IPS-15b (cell line): ENCODE measurements around the gene ZNF804A.
"Not testable (repeated sequence)": the region's sequence is repeated elsewhere in the genome, so short reads cannot be mapped to it uniquely, and the experiment has no call there.

Experiments
- H3K27me3 ChIP-seq: one replicate; pipeline ENCODE4 v1.6.1; 2013; ENCODE audit warnings: low read length; ENCODE audit not compliant: control insufficient read depth, insufficient read depth
- H3K36me3 ChIP-seq: one replicate; pipeline ENCODE4 v1.6.1; 2013; ENCODE audit warnings: low read length; ENCODE audit not compliant: control insufficient read depth, insufficient read depth
- H3K4me1 ChIP-seq: one replicate; pipeline ENCODE4 v1.6.1; 2013; ENCODE audit warnings: mild to moderate bottlenecking, low read length; ENCODE audit not compliant: control insufficient read depth, insufficient read depth
- H3K4me3 ChIP-seq: one replicate; pipeline ENCODE4 v1.5.1; 2013; ENCODE audit warnings: low read depth, low read length
- H3K9ac ChIP-seq: one replicate; pipeline ENCODE4 v1.6.1; 2013; ENCODE audit warnings: low read depth, mild to moderate bottlenecking, low read length
- H3K9me3 ChIP-seq: one replicate; pipeline ENCODE4 v1.6.1; 2013; ENCODE audit warnings: mild to moderate bottlenecking, low read length; ENCODE audit not compliant: control insufficient read depth, insufficient read depth

Gene ZNF804A

DNA sequence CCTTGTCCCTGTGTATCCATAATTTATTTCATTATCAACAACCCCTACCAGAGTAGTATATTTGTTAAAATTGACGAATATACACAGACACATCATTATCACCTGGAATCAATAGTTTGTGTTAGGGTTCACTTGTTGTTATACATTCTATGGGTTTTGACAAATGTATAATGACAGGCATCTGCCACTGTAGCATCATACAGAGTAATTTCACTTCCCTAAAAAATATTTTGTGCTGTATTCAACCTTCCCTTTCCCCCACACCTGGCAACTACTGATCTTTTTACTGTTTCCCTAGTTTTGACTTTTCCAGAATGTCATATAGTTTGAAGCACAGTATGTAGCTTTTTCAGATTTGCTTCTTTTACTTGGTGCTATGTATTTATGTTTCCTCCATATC is 132.0 kb downstream of the ZNF804A start:
- Histone ChIP-seq H3K36me3 (no peaks in the 10 kb centered on the region), H3K9ac (no peak overlapping the region), H3K4me1 (peaks cover 3% of the 10 kb centered on the region), H3K27me3 (no peaks in the 10 kb centered on the region), H3K4me3 (no peak overlapping the region), H3K9me3 (no peaks in the 10 kb centered on the region)

DNA sequence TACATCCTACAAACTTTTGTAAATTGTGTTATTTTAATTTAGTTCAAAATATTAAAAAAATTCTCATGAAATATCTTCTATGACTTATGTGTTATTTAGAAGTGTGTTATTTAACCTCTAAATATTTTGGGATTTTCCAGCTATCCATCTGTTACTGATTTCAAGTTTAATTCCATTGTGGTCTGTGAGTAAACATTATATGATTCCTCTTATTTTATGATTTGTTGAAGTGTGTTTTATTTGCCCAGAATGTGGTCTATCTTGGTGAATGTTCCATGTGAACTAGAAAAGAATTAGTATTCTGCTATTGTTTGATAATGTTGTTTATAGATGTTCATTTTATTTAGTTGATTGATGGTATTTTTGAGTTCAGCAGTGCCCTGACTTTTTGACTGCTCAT is 136.0 kb downstream of the ZNF804A start:
- Histone ChIP-seq H3K36me3 (no peaks in the 10 kb centered on the region), H3K4me3 (no peak overlapping the region), H3K4me1 (peaks cover 3% of the 10 kb centered on the region), H3K27me3 (no peaks in the 10 kb centered on the region), H3K9me3 (no peaks in the 10 kb centered on the region), H3K9ac (no peak overlapping the region)

DNA sequence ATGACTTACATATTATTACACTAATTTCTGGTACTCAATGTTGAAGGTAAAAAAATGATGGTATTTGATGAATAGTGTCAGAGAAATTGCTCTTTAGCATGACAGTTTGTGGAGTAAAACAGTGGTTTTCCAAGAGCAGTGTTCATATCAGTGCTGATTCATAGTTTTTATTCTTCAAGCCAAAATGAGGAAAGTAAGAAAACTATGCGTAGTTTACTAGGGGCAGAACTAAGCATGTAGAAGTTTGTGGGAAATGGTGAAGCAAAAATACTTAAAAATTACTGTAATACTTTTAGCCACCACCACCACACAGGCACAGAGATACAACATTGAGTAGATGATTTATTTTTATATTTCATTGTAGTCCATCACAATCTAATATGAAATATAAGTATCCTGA is 137.3 kb downstream of the ZNF804A start:
- H3K4me3 ChIP-seq: no peak overlapping the region
- peaks cover 3% of the 10 kb centered on the region for H3K4me1 ChIP-seq
- H3K9me3 ChIP-seq: no peaks in the 10 kb centered on the region
- H3K9ac ChIP-seq: no peak overlapping the region
- H3K36me3 ChIP-seq: no peaks in the 10 kb centered on the region
- H3K27me3 ChIP-seq: no peaks in the 10 kb centered on the region

DNA sequence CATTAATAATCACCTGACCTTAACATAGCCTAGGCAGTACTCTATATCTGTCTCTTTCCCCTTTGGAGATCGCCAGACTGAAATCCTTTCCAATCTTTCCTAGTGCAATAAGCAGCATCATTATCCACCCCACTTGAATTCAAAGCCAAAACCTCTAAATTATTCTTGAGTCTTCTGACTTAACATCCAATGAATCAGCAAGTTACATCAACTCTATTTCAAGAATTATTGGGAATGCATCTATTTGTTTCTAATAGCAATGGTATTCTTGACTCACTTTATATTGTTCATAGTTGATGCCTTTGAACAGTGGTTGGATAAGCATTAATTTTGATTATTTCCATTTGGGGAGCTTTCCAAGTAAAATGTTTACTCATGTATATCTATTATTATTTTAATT is 144.8 kb downstream of the ZNF804A start:
- Histone ChIP-seq H3K9ac (no peak overlapping the region), H3K4me3 (no peak overlapping the region), H3K4me1 (no peaks in the 10 kb centered on the region), H3K36me3 (no peaks in the 10 kb centered on the region), H3K9me3 (no peaks in the 10 kb centered on the region), H3K27me3 (no peaks in the 10 kb centered on the region)

DNA sequence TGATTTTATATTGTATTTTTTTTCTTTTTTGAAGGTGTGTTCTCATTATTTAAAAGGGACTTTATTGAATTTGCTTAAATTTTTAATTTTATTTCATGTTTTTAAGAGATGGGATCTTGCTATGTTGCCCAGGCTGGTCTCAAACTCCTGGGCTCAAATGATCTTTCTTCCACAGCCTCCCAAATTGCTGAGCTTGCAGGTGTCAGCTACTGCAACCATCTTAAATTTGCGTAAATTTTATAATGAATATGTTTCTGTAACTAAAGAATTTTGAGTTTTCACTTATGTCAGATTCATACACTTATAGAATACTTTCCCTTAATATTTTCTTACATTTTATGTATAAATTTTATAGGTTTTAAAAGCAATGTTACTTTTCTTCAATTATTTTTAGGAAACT is 157.8 kb downstream of the ZNF804A start:
- no peaks in the 10 kb centered on the region for H3K36me3 ChIP-seq
- no peaks in the 10 kb centered on the region for H3K9me3 ChIP-seq
- no peak overlapping the region for H3K9ac ChIP-seq
- H3K27me3 ChIP-seq: no peaks in the 10 kb centered on the region
- H3K4me3 ChIP-seq: no peak overlapping the region
- H3K4me1 ChIP-seq: no peaks in the 10 kb centered on the region

DNA sequence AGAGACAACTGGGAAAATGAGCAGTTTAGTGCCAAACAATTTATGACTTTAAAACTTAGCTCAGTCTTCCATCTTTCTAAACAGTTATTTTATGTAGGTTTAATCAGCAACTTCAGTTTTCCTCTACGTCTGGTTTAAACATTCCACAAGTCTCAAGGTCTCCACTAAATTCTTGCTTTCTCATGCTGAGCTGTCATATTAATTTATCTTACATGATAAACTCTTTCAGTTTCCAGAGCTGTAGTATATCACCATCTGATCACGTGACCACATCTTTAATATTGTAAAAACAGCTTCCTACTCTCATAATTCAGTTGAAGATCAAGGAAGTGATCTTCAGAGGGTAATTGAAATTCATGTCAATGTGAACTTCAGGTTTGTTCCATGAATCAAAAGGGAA is 158.6 kb downstream of the ZNF804A start:
- Histone ChIP-seq H3K4me3 (no peak overlapping the region), H3K4me1 (no peaks in the 10 kb centered on the region), H3K36me3 (no peaks in the 10 kb centered on the region), H3K9me3 (no peaks in the 10 kb centered on the region), H3K27me3 (no peaks in the 10 kb centered on the region), H3K9ac (no peak overlapping the region)

DNA sequence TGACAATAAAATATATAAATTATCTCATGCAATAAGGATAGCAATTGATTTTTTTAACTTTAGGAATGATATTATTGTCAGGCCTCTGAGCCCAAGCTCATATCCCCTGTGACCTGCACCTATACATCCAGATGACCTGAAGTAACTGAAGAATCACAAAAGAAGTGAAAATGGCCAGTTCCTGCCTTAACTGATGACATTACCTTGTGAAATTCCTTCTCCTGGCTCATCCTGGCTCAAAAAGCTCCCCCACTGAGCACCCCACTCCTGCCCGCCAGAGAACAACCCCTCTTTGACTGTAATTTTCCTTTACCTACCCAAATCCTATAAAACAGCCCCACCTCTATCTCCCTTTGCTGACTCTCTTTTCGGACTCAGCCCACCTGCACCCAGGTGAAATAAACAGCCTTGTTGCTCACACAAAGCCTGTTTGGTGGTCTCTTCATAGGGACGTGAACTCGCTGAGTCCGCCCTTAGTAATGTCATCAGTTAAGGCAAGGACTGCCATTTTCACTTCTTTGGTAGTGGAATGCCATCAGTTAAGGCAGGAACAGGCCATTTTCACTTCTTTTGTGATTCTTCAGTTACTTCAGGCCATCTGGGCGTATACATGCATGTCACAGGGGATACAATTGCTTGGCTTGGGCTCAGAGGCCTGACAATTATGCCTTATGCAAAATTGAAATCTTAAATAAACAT is 161.4 kb downstream of the ZNF804A start:
- H3K36me3 ChIP-seq, H3K4me1 ChIP-seq, H3K9me3 ChIP-seq, H3K9ac ChIP-seq, H3K4me3 ChIP-seq, H3K27me3 ChIP-seq: not testable (repeated sequence)

DNA sequence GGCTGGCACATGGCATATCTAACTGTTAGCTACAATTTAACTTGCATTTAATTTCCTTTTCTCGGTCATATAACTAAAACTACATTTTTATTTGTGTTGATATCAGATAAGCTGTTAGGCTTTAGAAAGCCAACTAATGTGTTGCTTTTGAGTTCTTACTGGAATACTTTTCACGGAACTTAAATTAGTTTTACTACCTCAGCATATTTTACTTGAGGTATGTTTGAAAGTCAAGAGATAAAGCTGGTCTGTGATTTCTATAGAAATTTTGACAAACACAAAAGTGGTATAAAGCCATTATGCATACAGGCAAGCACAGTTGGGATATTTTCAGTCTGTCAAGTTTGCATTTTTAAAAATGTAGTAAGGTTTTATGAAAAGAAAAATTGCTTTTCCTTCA is 162.6 kb downstream of the ZNF804A start:
- Histone ChIP-seq H3K4me3 (no peak overlapping the region), H3K27me3 (no peaks in the 10 kb centered on the region), H3K9ac (no peak overlapping the region), H3K36me3 (no peaks in the 10 kb centered on the region), H3K4me1 (no peaks in the 10 kb centered on the region), H3K9me3 (no peaks in the 10 kb centered on the region)

DNA sequence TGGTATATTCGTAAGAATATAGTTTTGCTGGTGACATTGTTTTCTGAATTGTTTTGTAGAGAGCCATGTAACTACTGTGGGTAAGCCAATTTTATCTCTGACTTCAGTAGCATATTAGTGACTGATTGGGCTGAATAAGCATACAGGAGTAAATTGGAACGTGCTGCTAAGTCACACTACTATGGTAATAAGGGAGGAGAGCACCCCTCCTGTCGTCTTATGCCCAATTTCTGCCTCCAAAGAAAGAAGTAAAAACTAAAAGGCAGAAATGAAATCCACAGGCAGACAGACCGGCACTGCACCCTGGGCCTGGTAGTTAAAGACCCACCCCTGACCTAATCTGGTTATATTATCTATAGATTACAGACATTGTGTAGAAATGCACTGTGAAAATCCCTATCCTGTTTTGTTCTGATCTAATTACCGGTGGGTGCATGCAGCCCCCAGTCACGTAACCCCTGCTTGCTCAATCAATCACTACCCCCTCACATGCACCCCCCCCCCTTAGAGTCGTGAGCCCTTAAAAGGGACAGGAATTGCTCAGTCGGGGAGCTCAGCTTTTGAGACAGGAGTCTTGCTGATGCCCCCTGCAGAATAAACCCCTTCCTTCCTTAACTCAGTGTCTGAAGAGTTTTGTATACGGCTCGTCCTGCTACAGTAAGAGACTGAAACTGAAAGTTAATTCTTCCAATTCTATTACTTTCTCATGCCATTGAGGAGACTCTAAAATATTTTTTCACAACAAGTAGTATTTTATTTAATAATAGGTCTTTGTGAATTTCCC is 167.0 kb downstream of the ZNF804A start:
- H3K4me3 ChIP-seq: no peak overlapping the region
- no peaks in the 10 kb centered on the region for H3K9me3 ChIP-seq
- H3K9ac ChIP-seq: no peak overlapping the region
- no peaks in the 10 kb centered on the region for H3K27me3 ChIP-seq
- no peaks in the 10 kb centered on the region for H3K36me3 ChIP-seq
- no peaks in the 10 kb centered on the region for H3K4me1 ChIP-seq

DNA sequence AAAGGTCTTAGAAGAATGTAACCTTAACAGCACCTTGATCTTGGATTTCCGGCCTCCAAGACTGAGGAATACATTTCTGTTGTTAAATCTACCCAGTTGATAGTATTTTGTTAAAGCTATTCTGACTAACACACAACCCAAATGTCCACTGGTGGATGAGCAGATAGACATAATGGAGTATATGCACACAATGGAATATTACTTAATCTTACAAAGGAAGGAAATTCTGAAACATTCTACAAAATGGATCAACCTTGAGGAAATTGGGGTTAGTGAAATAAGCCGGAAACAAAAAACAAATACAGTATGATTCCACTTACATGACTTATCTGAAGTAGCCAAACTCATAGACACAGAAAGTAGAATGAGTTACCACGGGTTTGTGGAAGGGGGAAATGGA is 168.7 kb downstream of the ZNF804A start:
- H3K27me3 ChIP-seq: no peaks in the 10 kb centered on the region
- H3K9ac ChIP-seq: no peak overlapping the region
- no peak overlapping the region for H3K4me3 ChIP-seq
- H3K4me1 ChIP-seq: no peaks in the 10 kb centered on the region
- no peaks in the 10 kb centered on the region for H3K9me3 ChIP-seq
- H3K36me3 ChIP-seq: no peaks in the 10 kb centered on the region

DNA sequence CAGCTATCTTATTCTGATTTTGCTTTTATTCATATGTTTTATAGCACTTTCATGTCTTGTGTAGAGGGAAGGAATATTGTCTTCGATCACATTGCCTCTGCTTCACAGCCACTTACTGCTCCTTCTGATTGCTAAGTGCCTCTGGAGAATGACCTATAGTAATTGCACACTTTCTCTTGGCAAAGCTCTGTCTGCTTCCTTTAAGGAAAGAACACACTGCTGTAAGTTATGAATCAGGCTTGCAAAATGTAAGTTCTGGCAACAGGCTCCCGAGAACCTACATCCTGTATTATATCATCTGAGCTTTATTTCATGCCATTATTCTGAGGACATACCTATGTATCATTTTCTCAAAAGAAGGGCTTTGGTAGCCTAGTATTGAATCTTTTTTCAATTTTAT is 170.7 kb downstream of the ZNF804A start:
- no peaks in the 10 kb centered on the region for H3K27me3 ChIP-seq
- no peak overlapping the region for H3K4me3 ChIP-seq
- no peaks in the 10 kb centered on the region for H3K9me3 ChIP-seq
- no peaks in the 10 kb centered on the region for H3K4me1 ChIP-seq
- H3K36me3 ChIP-seq: no peaks in the 10 kb centered on the region
- H3K9ac ChIP-seq: no peak overlapping the region

DNA sequence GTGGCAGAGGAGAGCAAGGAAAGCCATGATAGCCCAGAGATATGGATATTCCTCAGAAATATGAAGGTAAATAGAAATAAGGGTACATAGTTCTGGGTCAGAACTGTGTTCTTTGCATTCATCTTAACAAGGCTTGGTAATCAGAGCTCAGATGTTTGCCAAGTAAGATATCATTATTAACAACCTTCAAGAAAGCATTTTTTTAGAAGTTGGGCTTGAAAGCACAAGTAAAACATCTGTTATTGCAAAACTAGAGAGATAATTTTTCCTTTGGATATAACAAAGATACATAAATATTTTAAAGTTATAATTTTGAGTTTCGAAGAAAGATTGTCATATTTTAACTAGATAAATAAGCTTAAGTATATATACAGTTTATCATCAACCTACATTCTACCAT is 171.4 kb downstream of the ZNF804A start:
- no peaks in the 10 kb centered on the region for H3K4me1 ChIP-seq
- H3K9ac ChIP-seq: no peak overlapping the region
- no peaks in the 10 kb centered on the region for H3K9me3 ChIP-seq
- H3K36me3 ChIP-seq: no peaks in the 10 kb centered on the region
- no peaks in the 10 kb centered on the region for H3K27me3 ChIP-seq
- no peak overlapping the region for H3K4me3 ChIP-seq
